ENCODE results near the gene CLK1.

Gene CLK1

GRCh38 chr2:200861617-200862155, 2.8 kb downstream of the CLK1 start:
- no peak for TF ChIP-seq EZH2phosphoT487 (conservative IDR thresholded peaks at IDR 0.05; ENCODE audit: low read length)
- TF ChIP-seq, protein P1, sequence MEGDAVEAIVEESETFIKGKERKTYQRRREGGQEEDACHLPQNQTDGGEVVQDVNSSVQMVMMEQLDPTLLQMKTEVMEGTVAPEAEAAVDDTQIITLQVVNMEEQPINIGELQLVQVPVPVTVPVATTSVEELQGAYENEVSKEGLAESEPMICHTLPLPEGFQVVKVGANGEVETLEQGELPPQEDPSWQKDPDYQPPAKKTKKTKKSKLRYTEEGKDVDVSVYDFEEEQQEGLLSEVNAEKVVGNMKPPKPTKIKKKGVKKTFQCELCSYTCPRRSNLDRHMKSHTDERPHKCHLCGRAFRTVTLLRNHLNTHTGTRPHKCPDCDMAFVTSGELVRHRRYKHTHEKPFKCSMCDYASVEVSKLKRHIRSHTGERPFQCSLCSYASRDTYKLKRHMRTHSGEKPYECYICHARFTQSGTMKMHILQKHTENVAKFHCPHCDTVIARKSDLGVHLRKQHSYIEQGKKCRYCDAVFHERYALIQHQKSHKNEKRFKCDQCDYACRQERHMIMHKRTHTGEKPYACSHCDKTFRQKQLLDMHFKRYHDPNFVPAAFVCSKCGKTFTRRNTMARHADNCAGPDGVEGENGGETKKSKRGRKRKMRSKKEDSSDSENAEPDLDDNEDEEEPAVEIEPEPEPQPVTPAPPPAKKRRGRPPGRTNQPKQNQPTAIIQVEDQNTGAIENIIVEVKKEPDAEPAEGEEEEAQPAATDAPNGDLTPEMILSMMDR (IDR thresholded peaks at IDR 0.05; ENCODE audit: insufficient read depth, low read length, poor library complexity, severe bottlenecking) = no peak
- H2AFZ ChIP-seq (ENCODE audit: low read depth, low read length, severe bottlenecking) = no peak overlapping the region
- H3K9me3 ChIP-seq (ENCODE audit: insufficient read depth, low read length) = no peaks in the 10 kb centered on the region
- H3K36me3 ChIP-seq (ENCODE audit: low read length) = peaks cover 56% of the 10 kb centered on the region
- H4K20me1 ChIP-seq (ENCODE audit: low read depth, low read length) = peaks cover 36% of the 10 kb centered on the region
- no peaks in the 10 kb centered on the region for H3K27me3 ChIP-seq (ENCODE audit: low read length)
- 0 out of 2 replicates have a peak overlapping the region, but pooled peaks have one; percentile 2 for H3K27ac ChIP-seq (ENCODE audit: low read depth, low read length)
- H3K79me2 ChIP-seq (ENCODE audit: insufficient read depth, low read length) = peaks cover 77% of the 10 kb centered on the region
- peak overlapping the region; percentile 89 for H3K4me2 ChIP-seq (ENCODE audit: low read depth, low read length, poor library complexity, severe bottlenecking)
- peak overlapping the region; percentile 89 for H3K4me3 ChIP-seq (ENCODE audit: insufficient read depth, low read length, poor library complexity, severe bottlenecking)
- no peaks in the 10 kb centered on the region for H3K9me2 ChIP-seq (replicated peaks; ENCODE audit: insufficient read depth, low read length)
- peaks cover 23% of the 10 kb centered on the region for H3F3A ChIP-seq (ENCODE audit: insufficient read depth)
- H3K9ac ChIP-seq (ENCODE audit: low read length) = peak overlapping the region; percentile 97

GRCh38 chr2:200860092-200860795, 4.2 kb downstream of the CLK1 start:
- peaks cover 28% of the 10 kb centered on the region for H3F3A ChIP-seq (ENCODE audit: insufficient read depth)
- H4K20me1 ChIP-seq (ENCODE audit: low read depth, low read length) = peaks cover 36% of the 10 kb centered on the region
- no peak overlapping the region for H3K4me3 ChIP-seq (ENCODE audit: insufficient read depth, low read length, poor library complexity, severe bottlenecking)
- peak overlapping the region; percentile 89 for H3K4me2 ChIP-seq (ENCODE audit: low read depth, low read length, poor library complexity, severe bottlenecking)
- no peak overlapping the region for H2AFZ ChIP-seq (ENCODE audit: low read depth, low read length, severe bottlenecking)
- H3K9ac ChIP-seq (ENCODE audit: low read length) = no peak overlapping the region
- no peak overlapping the region for H3K27ac ChIP-seq (ENCODE audit: low read depth, low read length)
- H3K36me3 ChIP-seq (ENCODE audit: low read length) = peaks cover 61% of the 10 kb centered on the region
- H3K9me2 ChIP-seq (replicated peaks; ENCODE audit: insufficient read depth, low read length) = no peaks in the 10 kb centered on the region
- peaks cover 82% of the 10 kb centered on the region for H3K79me2 ChIP-seq (ENCODE audit: insufficient read depth, low read length)
- H3K9me3 ChIP-seq (ENCODE audit: insufficient read depth, low read length) = no peaks in the 10 kb centered on the region
- no peaks in the 10 kb centered on the region for H3K27me3 ChIP-seq (ENCODE audit: low read length)
- TF ChIP-seq, protein P1 (IDR thresholded peaks at IDR 0.05; ENCODE audit: insufficient read depth, low read length, poor library complexity, severe bottlenecking) = no peak
- TF ChIP-seq EZH2phosphoT487 (conservative IDR thresholded peaks at IDR 0.05; ENCODE audit: low read length) = no peak

GRCh38 chr2:200856806-200857205, 7.7 kb downstream of the CLK1 start:
- H3K4me3 ChIP-seq (ENCODE audit: insufficient read depth, low read length, poor library complexity, severe bottlenecking) = no peak overlapping the region
- peaks cover 83% of the 10 kb centered on the region for H3K36me3 ChIP-seq (ENCODE audit: low read length)
- H3K9ac ChIP-seq (ENCODE audit: low read length) = no peak overlapping the region
- no peak overlapping the region for H2AFZ ChIP-seq (ENCODE audit: low read depth, low read length, severe bottlenecking)
- no peak overlapping the region for H3K27ac ChIP-seq (ENCODE audit: low read depth, low read length)
- H3K27me3 ChIP-seq (ENCODE audit: low read length) = no peaks in the 10 kb centered on the region
- peaks cover 36% of the 10 kb centered on the region for H4K20me1 ChIP-seq (ENCODE audit: low read depth, low read length)
- no peaks in the 10 kb centered on the region for H3K9me3 ChIP-seq (ENCODE audit: insufficient read depth, low read length)
- H3K79me2 ChIP-seq (ENCODE audit: insufficient read depth, low read length) = peaks cover 56% of the 10 kb centered on the region
- H3K4me2 ChIP-seq (ENCODE audit: low read depth, low read length, poor library complexity, severe bottlenecking) = no peak overlapping the region
- peaks cover 58% of the 10 kb centered on the region for H3F3A ChIP-seq (ENCODE audit: insufficient read depth)
- no peak for TF ChIP-seq EZH2phosphoT487 (conservative IDR thresholded peaks at IDR 0.05; ENCODE audit: low read length)
- TF ChIP-seq, protein P1 (IDR thresholded peaks at IDR 0.05; ENCODE audit: insufficient read depth, low read length, poor library complexity, severe bottlenecking) = no peak
- H3K9me2 ChIP-seq (replicated peaks; ENCODE audit: insufficient read depth, low read length) = no peaks in the 10 kb centered on the region
